WI38 (cell line): Measurements from ENCODE around the gene CLIC6.

Experiments
- H3K4me3 ChIP-seq: 2 replicates; pipeline ENCODE4 v1.5.1; 2011; ENCODE audit warnings: low read depth, mild to moderate bottlenecking, control low read depth, low read length
- CTCF ChIP-seq: IDR thresholded peaks from 2 replicates; pipeline ENCODE4 v1.5.1; 2012; ENCODE audit warnings: low read depth, mild to moderate bottlenecking, control low read depth, low read length

The CLIC6 gene

DNA sequence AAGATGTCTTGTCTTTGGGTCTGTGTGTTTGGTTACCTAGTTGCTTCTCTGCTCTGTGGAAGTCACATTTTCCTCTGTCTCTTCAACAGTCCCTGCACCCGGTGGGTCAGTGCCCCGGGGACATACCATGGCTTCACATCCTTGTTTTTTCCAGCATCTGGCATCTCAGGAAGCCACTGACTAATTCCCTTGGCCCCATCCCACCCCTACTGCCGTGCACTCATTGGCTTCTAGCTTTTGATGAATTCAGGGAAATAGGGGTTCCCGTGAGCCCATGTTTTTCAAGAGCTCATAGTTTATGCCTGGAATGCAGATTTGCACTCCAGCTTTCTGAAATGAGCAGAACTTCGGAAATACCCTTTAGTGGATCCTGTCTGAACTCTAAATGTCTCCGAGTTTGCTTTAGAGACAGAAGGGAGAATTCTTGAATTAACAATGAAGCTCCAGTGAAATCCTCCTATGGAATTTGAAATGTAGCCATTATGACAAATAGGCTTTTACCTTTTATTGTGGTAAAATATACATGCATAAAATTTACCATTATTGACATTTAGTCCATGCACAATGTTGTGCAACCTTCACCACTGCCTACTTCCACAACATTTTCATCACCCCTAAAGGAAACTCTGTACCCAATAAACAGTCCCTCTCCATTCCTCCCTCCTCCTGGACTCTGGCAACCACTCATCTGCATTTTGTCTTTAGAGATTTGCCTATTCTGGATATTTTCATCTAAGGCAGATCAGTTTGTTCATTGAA is 67.5 kb downstream of the CLIC6 start:
- TF ChIP-seq CTCF = no peak
- H3K4me3 ChIP-seq = no peak overlapping the region

GRCh38 chr21:34737115-34737514 is 68.3 kb downstream of the CLIC6 start:
- no peak overlapping the region for H3K4me3 ChIP-seq
- no peak for TF ChIP-seq CTCF

DNA sequence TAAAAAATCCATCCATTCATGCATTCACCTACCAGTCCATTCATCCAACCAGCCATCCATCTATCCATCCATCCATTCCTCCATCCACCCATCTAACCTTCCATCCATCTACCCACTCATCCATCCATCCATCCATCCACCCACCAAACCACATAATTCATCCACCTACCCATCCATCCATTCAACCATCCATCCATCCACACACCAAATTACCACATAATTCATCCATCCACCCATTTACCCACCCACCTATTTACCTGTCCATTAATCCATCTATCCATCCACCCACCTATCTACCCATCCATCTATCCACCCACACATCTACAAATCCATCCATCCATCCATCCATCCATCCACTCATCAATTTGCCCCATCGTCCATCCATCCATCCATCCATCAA is 71.4 kb downstream of the CLIC6 start:
- no peak overlapping the region for H3K4me3 ChIP-seq
- no peak for TF ChIP-seq CTCF

GRCh38 chr21:34743285-34743684 is 74.5 kb downstream of the CLIC6 start:
- TF ChIP-seq CTCF = no peak

DNA sequence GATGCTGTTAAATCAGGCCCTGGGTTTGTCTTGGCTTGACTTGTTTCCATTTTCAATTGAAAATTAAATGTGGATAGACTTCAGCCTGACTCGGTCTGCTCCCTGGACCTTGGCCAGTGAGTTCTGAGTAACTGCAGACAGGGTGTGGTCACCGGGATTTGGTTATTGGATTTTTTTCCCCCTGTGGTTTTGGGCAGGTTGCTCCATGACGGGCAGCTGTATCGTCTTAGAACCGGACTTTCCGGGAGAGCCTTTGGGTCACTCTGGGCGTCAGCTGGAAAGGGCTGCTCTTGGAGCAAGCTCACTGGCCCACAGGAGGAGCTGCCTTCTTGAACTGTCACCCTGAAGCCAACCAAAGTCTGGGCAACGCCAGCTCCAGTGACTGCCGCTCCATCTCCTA is 75.0 kb downstream of the CLIC6 start:
- no peak for TF ChIP-seq CTCF
- H3K4me3 ChIP-seq = no peak overlapping the region

More at GRCh38 chr21:34743285-34743684, 74.5 kb downstream of the CLIC6 start:
- H3K4me3 ChIP-seq = no peak overlapping the region

DNA sequence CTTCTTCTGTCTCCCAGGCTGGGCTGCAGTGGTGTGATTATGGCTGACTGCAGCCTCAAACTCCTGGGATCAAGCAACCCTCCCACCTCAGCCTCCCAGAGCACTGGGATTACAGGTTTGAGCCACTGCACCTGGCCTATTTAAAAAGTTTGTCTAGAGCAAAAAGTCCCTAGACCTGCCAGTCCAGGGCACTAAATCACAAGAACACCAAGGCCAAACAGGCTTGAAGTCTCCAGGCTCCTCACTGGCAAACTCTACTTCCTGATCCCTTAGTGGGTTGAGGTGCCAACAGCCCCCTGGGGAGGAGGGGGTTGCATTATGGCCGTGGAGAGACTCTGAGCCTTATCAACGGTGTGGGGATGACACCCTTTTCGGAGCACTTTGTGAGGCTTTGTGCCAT is 76.0 kb downstream of the CLIC6 start:
- no peak overlapping the region for H3K4me3 ChIP-seq
- no peak for TF ChIP-seq CTCF

- TF ChIP-seq CTCF = peak; percentile 94
- 0 out of 2 replicates have a peak overlapping the region, but pooled peaks have one; percentile 2 for H3K4me3 ChIP-seq
Measured at GRCh38 chr21:34745557-34746255, 76.9 kb downstream of the CLIC6 start.
